ENCODE measurements around the gene TNP2.
A peak's percentile ranks its signal among the peaks of the same experiment; 100 is the strongest.
"Not testable (repeated sequence)": the region's sequence is repeated elsewhere in the genome, so short reads cannot be mapped to it uniquely, and the experiment has no call there.

The TNP2 gene

GRCh38 chr16:11302977-11303376 lies 33.9 kb upstream of the TNP2 start:
- no peak for TF ChIP-seq CTCF (IDR thresholded peaks at IDR 0.05; ENCODE audit: unreplicated experiment in 3 of 3)
- H3K4me3 Mint-ChIP-seq: no peak overlapping the region
- H3K27me3 Mint-ChIP-seq (ENCODE audit: low read depth): peaks cover 2% of the 10 kb centered on the region
- peak overlapping the region; percentile 39 to 84 (median 66) for H3K27ac Mint-ChIP-seq
- H3K9me3 Mint-ChIP-seq: no peaks in the 10 kb centered on the region
- peaks cover 13% of the 10 kb centered on the region for H3K4me1 Mint-ChIP-seq
- no peaks in the 10 kb centered on the region for H3K36me3 Mint-ChIP-seq (ENCODE audit: low read depth)

- H3K27me3 Mint-ChIP-seq (ENCODE audit: low read depth): no peaks in the 10 kb centered on the region
- H3K27ac Mint-ChIP-seq: peak overlapping the region in 1 of 3 experiments; percentile 67
- no peaks in the 10 kb centered on the region for H3K36me3 Mint-ChIP-seq (ENCODE audit: low read depth)
- TF ChIP-seq CTCF (IDR thresholded peaks at IDR 0.05; ENCODE audit: unreplicated experiment in 3 of 3): no peak
- H3K4me1 Mint-ChIP-seq: peaks cover 17% of the 10 kb centered on the region
- no peaks in the 10 kb centered on the region for H3K9me3 Mint-ChIP-seq
- no peak overlapping the region for H3K4me3 Mint-ChIP-seq
Measured at GRCh38 chr16:11301645-11302501, 32.7 kb upstream of the TNP2 start.

- H3K9me3 Mint-ChIP-seq: no peaks in the 10 kb centered on the region
- no peak overlapping the region for H3K27ac Mint-ChIP-seq
- H3K4me1 Mint-ChIP-seq: peaks cover 24% of the 10 kb centered on the region
- TF ChIP-seq CTCF (IDR thresholded peaks at IDR 0.05; ENCODE audit: unreplicated experiment in 3 of 3): no peak
- no peaks in the 10 kb centered on the region for H3K27me3 Mint-ChIP-seq (ENCODE audit: low read depth)
- no peaks in the 10 kb centered on the region for H3K36me3 Mint-ChIP-seq (ENCODE audit: low read depth)
- H3K4me3 Mint-ChIP-seq: no peak overlapping the region
Measured at GRCh38 chr16:11300560-11300892, 31.4 kb upstream of the TNP2 start.

GRCh38 chr16:11299865-11300559 lies 30.9 kb upstream of the TNP2 start:
- no peak for TF ChIP-seq CTCF (IDR thresholded peaks at IDR 0.05; ENCODE audit: unreplicated experiment in 3 of 3)
- Mint-ChIP-seq H3K4me1 (peaks cover 24% of the 10 kb centered on the region), H3K4me3 (no peak overlapping the region), H3K9me3 (no peaks in the 10 kb centered on the region), H3K27ac (no peak overlapping the region), H3K36me3 (ENCODE audit: low read depth) (no peaks in the 10 kb centered on the region), H3K27me3 (ENCODE audit: low read depth) (no peaks in the 10 kb centered on the region)

- not testable (repeated sequence) for H3K9me3 Mint-ChIP-seq; H3K36me3 Mint-ChIP-seq (ENCODE audit: low read depth); H3K27me3 Mint-ChIP-seq (ENCODE audit: low read depth); H3K4me3 Mint-ChIP-seq
- Mint-ChIP-seq H3K4me1 (peaks cover 24% of the 10 kb centered on the region), H3K27ac (peak overlapping the region in 1 of 3 experiments; percentile 94)
Measured at GRCh38 chr16:11298950-11299547, 29.9 kb upstream of the TNP2 start.

- peak overlapping the region; percentile 28 to 94 (median 89) for H3K27ac Mint-ChIP-seq
- no peaks in the 10 kb centered on the region for H3K9me3 Mint-ChIP-seq
Measured at GRCh38 chr16:11298143-11298900, 29.2 kb upstream of the TNP2 start.

More at GRCh38 chr16:11298143-11298900, 29.2 kb upstream of the TNP2 start:
- no peak overlapping the region for H3K4me3 Mint-ChIP-seq
- TF ChIP-seq CTCF (IDR thresholded peaks at IDR 0.05; ENCODE audit: unreplicated experiment in 3 of 3): no peak
- no peaks in the 10 kb centered on the region for H3K27me3 Mint-ChIP-seq (ENCODE audit: low read depth)
- H3K36me3 Mint-ChIP-seq (ENCODE audit: low read depth): no peaks in the 10 kb centered on the region
- peaks cover 20% of the 10 kb centered on the region for H3K4me1 Mint-ChIP-seq
